ENCODE measurements around the gene IL17REL. TPM values are rescaled to one million over a fixed set of nuclear protein-coding genes. Genes with fewer than 3 reads are reported as not detected.
"Not testable (repeated sequence)": the region's sequence is repeated elsewhere in the genome, so short reads cannot be mapped to it uniquely, and the experiment has no call there.

IL17REL gene
- polyA plus RNA-seq, 1 experiment, result not detected

DNA sequence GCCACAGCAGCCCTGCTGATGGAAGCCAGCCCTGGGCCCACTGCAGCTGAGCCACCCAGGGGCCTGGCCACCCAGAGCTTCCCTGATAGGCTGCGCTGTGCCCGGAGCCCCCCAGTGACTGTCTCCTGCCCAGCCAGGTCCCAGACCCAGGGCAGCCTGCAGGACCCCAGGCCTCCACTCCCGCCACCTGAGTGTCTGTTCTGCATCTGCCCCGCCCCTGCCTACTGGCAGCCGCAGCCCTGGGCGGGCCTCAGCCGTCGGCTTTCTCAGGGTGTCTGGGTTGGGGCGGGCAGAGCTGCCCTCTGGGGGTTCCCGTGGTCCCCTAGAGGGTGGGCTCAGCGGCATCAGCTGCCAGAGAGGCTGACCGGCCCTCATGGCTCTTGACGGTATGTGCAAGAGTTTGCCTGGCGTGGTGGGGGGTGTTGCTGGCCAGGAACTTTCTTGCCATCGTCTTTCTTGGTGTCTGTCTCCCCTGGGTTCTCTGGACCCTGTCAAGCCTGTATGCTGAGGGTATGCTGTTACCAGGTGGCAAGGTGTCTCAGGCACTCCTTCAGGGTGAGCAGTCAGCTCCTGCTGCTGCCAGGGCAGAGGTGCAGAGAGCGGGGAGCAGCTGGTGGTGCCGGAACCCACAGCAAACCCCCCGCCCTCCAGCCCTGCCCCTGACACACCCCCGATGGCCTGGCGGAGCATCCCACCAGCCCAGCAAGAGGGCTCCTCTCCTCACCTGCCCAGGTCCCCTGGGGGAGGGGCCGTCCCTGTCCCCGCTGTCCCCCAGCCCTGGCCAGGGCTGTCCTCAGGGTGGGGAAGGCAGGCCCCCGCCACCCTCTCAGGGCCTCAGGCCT is 64.2 kb downstream of the IL17REL start:
- no peak overlapping the region for H3K4me3 ChIP-seq (ENCODE audit: low read depth, low read length)
- CTCF ChIA-PET, result no interaction called here
- H3K27me3 ChIP-seq (ENCODE audit: control insufficient read depth, insufficient read depth, low read length), result no peaks in the 10 kb centered on the region
- TF ChIP-seq, protein P1, sequence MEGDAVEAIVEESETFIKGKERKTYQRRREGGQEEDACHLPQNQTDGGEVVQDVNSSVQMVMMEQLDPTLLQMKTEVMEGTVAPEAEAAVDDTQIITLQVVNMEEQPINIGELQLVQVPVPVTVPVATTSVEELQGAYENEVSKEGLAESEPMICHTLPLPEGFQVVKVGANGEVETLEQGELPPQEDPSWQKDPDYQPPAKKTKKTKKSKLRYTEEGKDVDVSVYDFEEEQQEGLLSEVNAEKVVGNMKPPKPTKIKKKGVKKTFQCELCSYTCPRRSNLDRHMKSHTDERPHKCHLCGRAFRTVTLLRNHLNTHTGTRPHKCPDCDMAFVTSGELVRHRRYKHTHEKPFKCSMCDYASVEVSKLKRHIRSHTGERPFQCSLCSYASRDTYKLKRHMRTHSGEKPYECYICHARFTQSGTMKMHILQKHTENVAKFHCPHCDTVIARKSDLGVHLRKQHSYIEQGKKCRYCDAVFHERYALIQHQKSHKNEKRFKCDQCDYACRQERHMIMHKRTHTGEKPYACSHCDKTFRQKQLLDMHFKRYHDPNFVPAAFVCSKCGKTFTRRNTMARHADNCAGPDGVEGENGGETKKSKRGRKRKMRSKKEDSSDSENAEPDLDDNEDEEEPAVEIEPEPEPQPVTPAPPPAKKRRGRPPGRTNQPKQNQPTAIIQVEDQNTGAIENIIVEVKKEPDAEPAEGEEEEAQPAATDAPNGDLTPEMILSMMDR (IDR thresholded peaks at IDR 0.05; ENCODE audit: insufficient read depth, low read depth, low read length), result no peak
- POLR2A ChIA-PET, result no interaction called here
- no peak for DNase-seq (ENCODE audit: low read depth)
- H3K36me3 ChIP-seq (ENCODE audit: control insufficient read depth, insufficient read depth, low read length), result no peaks in the 10 kb centered on the region

DNA sequence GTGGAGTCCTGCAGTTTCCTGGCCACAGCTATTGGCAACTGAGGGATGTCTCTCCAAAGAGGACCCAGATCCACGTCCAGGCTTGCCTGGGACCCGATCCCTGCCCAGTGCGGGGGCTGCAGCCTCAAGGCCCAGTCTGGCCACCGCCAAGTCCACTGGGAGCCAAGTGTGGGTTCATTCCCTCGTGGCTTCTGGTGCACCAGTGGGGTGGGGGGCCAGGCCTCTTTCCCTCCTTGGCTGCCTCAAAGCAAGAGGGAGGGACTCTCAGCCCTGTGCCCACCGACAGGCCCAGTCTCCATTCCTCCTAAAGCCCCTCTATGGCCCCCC is 65.3 kb downstream of the IL17REL start:
- Histone ChIP-seq H3K27me3 (ENCODE audit: control insufficient read depth, insufficient read depth, low read length) (no peaks in the 10 kb centered on the region), H3K4me3 (ENCODE audit: low read depth, low read length) (no peak overlapping the region), H3K36me3 (ENCODE audit: control insufficient read depth, insufficient read depth, low read length) (no peaks in the 10 kb centered on the region)
- ChIA-PET POLR2A (no interaction called here), CTCF (interaction anchor here (1.3 to 1.6 kb wide), 2 partner anchors 14 to 46 kb away, joined by 4 to 5 read pairs; no protein-coding TSS in a partner anchor)
- DNase-seq (ENCODE audit: low read depth), result no peak
- TF ChIP-seq, protein P1 (IDR thresholded peaks at IDR 0.05; ENCODE audit: insufficient read depth, low read depth, low read length), result no peak

DNA sequence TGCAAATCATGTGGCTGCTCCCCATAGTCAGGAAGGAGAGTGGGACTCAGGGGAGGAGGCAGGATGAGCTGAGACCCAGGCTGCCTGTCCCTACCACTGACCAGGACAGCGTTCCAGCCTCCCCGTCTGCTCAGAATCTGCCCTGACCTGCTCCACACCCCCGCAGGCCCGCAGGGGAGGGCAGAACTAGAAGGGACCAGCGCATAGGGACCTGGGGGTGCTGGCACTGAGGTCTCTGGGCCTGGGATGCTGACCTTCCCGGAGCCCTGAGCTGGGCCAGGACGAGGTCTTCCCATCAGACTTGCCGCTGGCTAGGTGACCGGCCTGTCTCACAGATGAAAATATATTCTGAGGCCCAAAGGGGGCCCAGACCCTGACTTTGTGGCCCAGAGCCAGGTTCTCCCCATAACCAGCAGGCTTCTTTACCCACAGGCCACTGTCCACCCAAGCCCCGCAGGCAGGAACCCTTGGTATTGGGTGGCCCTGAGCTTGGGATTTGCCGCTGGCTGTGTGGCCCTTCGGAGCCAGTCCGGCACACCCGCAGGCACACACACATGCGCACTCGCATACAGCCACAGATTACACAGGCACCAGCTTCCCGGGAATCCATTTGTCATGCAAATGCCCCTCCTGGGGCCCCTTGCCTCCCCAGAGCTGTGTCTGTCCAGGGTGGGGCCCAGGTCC is 65.8 kb downstream of the IL17REL start:
- H3K4me3 ChIP-seq (ENCODE audit: low read depth, low read length), result no peak overlapping the region
- CTCF ChIA-PET, result interaction anchor here (0.7 to 1.6 kb wide), 4 partner anchors 14 to 57 kb away, joined by 3 to 5 read pairs (median 4); no protein-coding TSS in a partner anchor
- TF ChIP-seq, protein P1 (IDR thresholded peaks at IDR 0.05; ENCODE audit: insufficient read depth, low read depth, low read length), result no peak
- no peaks in the 10 kb centered on the region for H3K27me3 ChIP-seq (ENCODE audit: control insufficient read depth, insufficient read depth, low read length)
- POLR2A ChIA-PET, result no interaction called here
- no peaks in the 10 kb centered on the region for H3K36me3 ChIP-seq (ENCODE audit: control insufficient read depth, insufficient read depth, low read length)
- DNase-seq (ENCODE audit: low read depth), result no peak

DNA sequence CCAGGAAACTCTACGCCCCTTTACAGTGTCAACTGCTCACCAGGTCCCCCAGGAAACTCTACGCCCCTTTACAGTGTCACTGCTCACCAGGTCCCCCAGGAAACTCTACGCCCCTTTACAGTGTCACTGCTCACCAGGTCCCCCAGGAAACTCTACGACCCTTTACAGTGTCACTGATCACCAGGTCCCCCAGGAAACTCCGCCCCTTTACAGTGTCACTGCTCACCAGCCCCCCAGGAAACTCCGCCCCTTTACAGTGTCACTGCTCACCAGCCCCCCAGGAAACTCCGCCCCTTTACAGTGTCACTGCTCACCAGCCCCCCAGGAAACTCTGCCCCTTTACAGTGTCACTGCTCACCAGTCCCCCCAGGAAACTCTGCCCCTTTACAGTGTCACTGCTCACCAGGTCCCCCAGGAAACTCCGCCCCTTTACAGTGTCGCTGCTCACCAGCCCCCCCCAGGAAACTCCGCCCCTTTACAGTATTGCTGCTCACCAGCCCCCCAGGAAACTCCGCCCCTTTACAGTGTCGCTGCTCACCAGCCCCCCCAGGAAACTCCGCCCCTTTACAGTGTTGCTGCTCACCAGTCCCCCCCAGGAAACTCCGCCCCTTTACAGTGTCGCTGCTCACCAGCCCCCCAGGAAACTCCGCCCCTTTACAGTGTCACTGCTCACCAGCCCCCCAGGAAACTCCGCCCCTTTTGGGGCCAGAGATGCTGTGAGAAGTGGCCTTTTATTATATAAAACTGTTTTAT is 67.3 kb downstream of the IL17REL start:
- H3K36me3 ChIP-seq (ENCODE audit: control insufficient read depth, insufficient read depth, low read length); CTCF ChIA-PET; POLR2A ChIA-PET; H3K4me3 ChIP-seq (ENCODE audit: low read depth, low read length); DNase-seq (ENCODE audit: low read depth); H3K27me3 ChIP-seq (ENCODE audit: control insufficient read depth, insufficient read depth, low read length): not testable (repeated sequence)

Small RNAs within 50 kb of the gene (small RNA-seq; reads per million reads assigned to genes)
- gene MIR6821 (ENCODE audit: insufficient read length, low read depth, low replicate concordance), result not detected

Other genes starting within 250 kb of the IL17REL start
- 3.1 and 4.6 TPM in 2 replicates for gene BRD1, start 184.9 kb downstream of the IL17REL start, polyA plus RNA-seq (2011; rRNA removed)
- 3.6 and 4.5 TPM in 2 replicates for gene ZBED4, start 158.9 kb downstream of the IL17REL start, polyA plus RNA-seq (2011; rRNA removed)
- gene ALG12, start 94.3 kb downstream of the IL17REL start, polyA plus RNA-seq (2011; rRNA removed), result 5.5 and 7.9 TPM in 2 replicates
- gene CRELD2, start 94.1 kb downstream of the IL17REL start, polyA plus RNA-seq (2011; rRNA removed), result 41.0 and 54.1 TPM in 2 replicates
- 5.8 and 8.3 TPM in 2 replicates for gene PIM3, start 52.0 kb downstream of the IL17REL start, polyA plus RNA-seq (2011; rRNA removed)
- gene TTLL8, start 45.5 kb upstream of the IL17REL start, polyA plus RNA-seq (2011; rRNA removed), result not detected in 2 replicates
- 0.10 and 0.15 TPM in 2 replicates for gene MLC1, start 72.7 kb upstream of the IL17REL start, polyA plus RNA-seq (2011; rRNA removed)
- gene MOV10L1, start 77.2 kb upstream of the IL17REL start, polyA plus RNA-seq (2011; rRNA removed), result 5.8 and 6.6 TPM in 2 replicates
- gene PANX2, start 158.0 kb upstream of the IL17REL start, polyA plus RNA-seq (2011; rRNA removed), result 0.92 and 1.4 TPM in 2 replicates
- gene TRABD, start 173.1 kb upstream of the IL17REL start, polyA plus RNA-seq (2011; rRNA removed), result 13.5 and 31.5 TPM in 2 replicates
- 8.0 and 16.7 TPM in 2 replicates for gene SELENOO, start 188.2 kb upstream of the IL17REL start, polyA plus RNA-seq (2011; rRNA removed)
- 9.4 and 17.5 TPM in 2 replicates for gene TUBGCP6, start 232.3 kb upstream of the IL17REL start, polyA plus RNA-seq (2011; rRNA removed)
- 8.8 and 18.2 TPM in 2 replicates for gene HDAC10, start 238.5 kb upstream of the IL17REL start, polyA plus RNA-seq (2011; rRNA removed)
- gene MAPK12, start 248.9 kb upstream of the IL17REL start, polyA plus RNA-seq (2011; rRNA removed), result 36.6 and 51.4 TPM in 2 replicates